ENCODE data around the gene CYP4F3.

The CYP4F3 gene

DNA sequence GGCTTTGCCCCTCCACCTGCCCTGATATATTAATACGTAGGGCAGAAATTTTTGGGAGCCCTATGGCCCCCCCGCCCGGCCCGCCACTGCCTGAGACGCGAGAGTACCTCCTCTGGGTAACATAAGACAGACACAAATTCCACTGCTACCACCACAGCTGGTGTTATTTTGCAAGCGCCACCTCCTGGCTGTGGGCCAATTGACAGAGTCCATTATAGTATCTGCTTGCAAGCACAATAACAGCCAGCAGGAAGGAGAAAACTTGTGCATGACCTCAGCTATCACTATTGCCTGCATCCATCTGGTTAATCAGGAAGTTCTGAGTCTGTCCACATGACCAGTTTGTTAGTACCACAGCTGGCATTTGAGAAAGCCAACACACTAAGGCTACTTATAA, 61.8 kb downstream of the CYP4F3 start:
- intact Hi-C loops (cut with DNase I; ENCODE audit: low total_unique reads), result no loop called here
- peaks cover 0 to 9% of the 10 kb centered on the region in 2 donors for H3K27me3 ChIP-seq
- no peak overlapping the region for H3K27ac ChIP-seq
- no peak for TF ChIP-seq CTCF (IDR thresholded peaks at IDR 0.05)
- DNase-seq, result peak; percentile 77 to 85
- H3K4me3 ChIP-seq, result no peak overlapping the region
- H3K36me3 ChIP-seq, result no peaks in the 10 kb centered on the region
- H3K9me3 ChIP-seq, result peaks cover 0 to 5% (median 0%) of the 10 kb centered on the region in 3 donors
- no peaks in the 10 kb centered on the region for H3K4me1 ChIP-seq
